RWPE1 (cell line): ENCODE results near the gene ABCC8.

Experiments used
- CTCF ChIA-PET: fragments of 350-600 bp; sonication (Branson Sonifier 250); formaldehyde crosslinking; extraction: SDS; loops from one replicate; lab custom pipeline; 2021; lab: Yijun Ruan, JAX
- POLR2A ChIA-PET: fragments of 400-600 bp; formaldehyde crosslinking; extraction: SDS; loops from one replicate; lab custom pipeline; 2020; ENCODE audit warnings: antibody characterized with exemption; ENCODE audit not compliant: low non-redundant PET; lab: Yijun Ruan, JAX
- DNase-seq: peaks from one replicate; pipeline ENCODE4 v3.0.0; 2012; ENCODE audit warnings: low spot score
- H3K27ac ChIP-seq: fragments of 450-650 bp; 2 replicates; pipeline ENCODE4 v1.5.1; 2017
- CTCF ChIP-seq: fragments of 450-650 bp; conservative IDR thresholded peaks from 2 replicates; pipeline ENCODE4 v1.5.1; 2017; ENCODE audit warnings: low read depth, mild to moderate bottlenecking

Gene ABCC8

GRCh38 chr11:17490232-17490631, 13.6 kb upstream of the ABCC8 start:
- no peak for DNase-seq
- no peak for TF ChIP-seq CTCF
- ChIA-PET POLR2A (no interaction called here), CTCF (no interaction called here)
- no peak overlapping the region for H3K27ac ChIP-seq

- H3K27ac ChIP-seq = no peak overlapping the region
- no peak for DNase-seq
- POLR2A ChIA-PET = no interaction called here
- CTCF ChIA-PET = no interaction called here
- no peak for TF ChIP-seq CTCF
These were observed 13.1 kb upstream of the ABCC8 start for GRCh38 chr11:17489751-17490150.

- CTCF ChIA-PET = interaction anchor here (0.6 kb wide), 1 partner anchor 292 kb away, joined by 3 read pairs; no protein-coding TSS in a partner anchor
- no peak for DNase-seq
- POLR2A ChIA-PET = no interaction called here
- no peak overlapping the region for H3K27ac ChIP-seq
- TF ChIP-seq CTCF = no peak
These were observed 11.9 kb upstream of the ABCC8 start for GRCh38 chr11:17488563-17488962.

- no peak for DNase-seq
- CTCF ChIA-PET = interaction anchor here (0.6 kb wide), 1 partner anchor 48 kb away, joined by 3 read pairs; no protein-coding TSS in a partner anchor
- TF ChIP-seq CTCF = no peak
- no peak overlapping the region for H3K27ac ChIP-seq
- POLR2A ChIA-PET = no interaction called here
These were observed 10.0 kb upstream of the ABCC8 start for GRCh38 chr11:17486646-17487045.

GRCh38 chr11:17483505-17483904, 6.9 kb upstream of the ABCC8 start:
- POLR2A ChIA-PET = no interaction called here
- CTCF ChIA-PET = no interaction called here
- no peak overlapping the region for H3K27ac ChIP-seq
- DNase-seq = no peak
- TF ChIP-seq CTCF = no peak

- ChIA-PET CTCF (no interaction called here), POLR2A (no interaction called here)
- H3K27ac ChIP-seq = no peak overlapping the region
- DNase-seq = no peak
- no peak for TF ChIP-seq CTCF
These were observed 5.3 kb upstream of the ABCC8 start for GRCh38 chr11:17481905-17482304.
